GM18502 (cell line): ENCODE data around the gene INPP4A.

Experiments
- ATAC-seq: cut with Tn5 transposase; IDR thresholded peaks from one replicate; pipeline ENCODE4 v1.9.1; 2021; ENCODE audit warnings: mild to moderate bottlenecking; ENCODE audit not compliant: unreplicated experiment, poor library complexity

Gene INPP4A

GRCh38 chr2:98605076-98605475, 160.4 kb downstream of the INPP4A start:
- no peak for ATAC-seq

- no peak for ATAC-seq
These were observed 161.8 kb downstream of the INPP4A start for GRCh38 chr2:98606431-98606830.

- no peak for ATAC-seq
These were observed 162.4 kb downstream of the INPP4A start for GRCh38 chr2:98607104-98607503.

GRCh38 chr2:98607741-98608115, 163.1 kb downstream of the INPP4A start:
- ATAC-seq, result no peak

GRCh38 chr2:98608116-98608961, 163.7 kb downstream of the INPP4A start, which contains the start of the genes COA5 and UNC50:
TSS of gene COA5 (minus strand) at chr2:98608512. CDS start at chr2:98608405, 107 bp downstream.
TSS of gene UNC50 (plus strand) at chr2:98608589. CDS start at chr2:98609760, 1,171 bp downstream.
- peak; percentile 86 for ATAC-seq

- ATAC-seq, result peak; percentile 13
These were observed 164.4 kb downstream of the INPP4A start for GRCh38 chr2:98608962-98609604.

GRCh38 chr2:98614024-98614739, 169.5 kb downstream of the INPP4A start:
- ATAC-seq, result no peak

GRCh38 chr2:98615481-98615880, 170.8 kb downstream of the INPP4A start:
- ATAC-seq, result no peak

- ATAC-seq, result no peak
These were observed 172.5 kb downstream of the INPP4A start for GRCh38 chr2:98617149-98617548.

GRCh38 chr2:98623657-98624056, 179.0 kb downstream of the INPP4A start:
- no peak for ATAC-seq

GRCh38 chr2:98632351-98632750, 187.7 kb downstream of the INPP4A start:
- ATAC-seq, result no peak

GRCh38 chr2:98634406-98635092, 189.9 kb downstream of the INPP4A start:
- ATAC-seq, result no peak

GRCh38 chr2:98637401-98638147, 192.9 kb downstream of the INPP4A start:
- ATAC-seq, result peak; percentile 59

- ATAC-seq, result no peak
These were observed 198.9 kb downstream of the INPP4A start for GRCh38 chr2:98643496-98644100.
